ENCODE measurements around the gene SH2B2.
"Not testable (repeated sequence)": the region's sequence is repeated elsewhere in the genome, so short reads cannot be mapped to it uniquely, and the experiment has no call there.

- TF ChIP-seq CTCF (IDR thresholded peaks at IDR 0.05); MXD4 (CRISPR knock-in tag; IDR thresholded peaks at IDR 0.05; ENCODE audit: borderline replicate concordance); MYBL2 (CRISPR knock-in tag; IDR thresholded peaks at IDR 0.05); MAX (CRISPR knock-in tag; IDR thresholded peaks at IDR 0.05); FOXP1 (CRISPR knock-in tag; IDR thresholded peaks at IDR 0.05; ENCODE audit: borderline replicate concordance); ESRRA (CRISPR knock-in tag; IDR thresholded peaks at IDR 0.05; ENCODE audit: borderline replicate concordance); ZNF263 (CRISPR knock-in tag; IDR thresholded peaks at IDR 0.05; ENCODE audit: low read depth); IRF2 (CRISPR knock-in tag; IDR thresholded peaks at IDR 0.05; ENCODE audit: borderline replicate concordance, low read depth): not testable (repeated sequence)
Measured at GRCh38 chr7:102327183-102327582, 40.5 kb downstream of the SH2B2 start.
